Hepatocyte (in vitro differentiated cells): ENCODE data around the gene SLC22A14. TPM values are rescaled to one million over a fixed set of nuclear protein-coding genes. Genes with fewer than 3 reads are reported as not detected.
"Not testable (repeated sequence)": the region's sequence is repeated elsewhere in the genome, so short reads cannot be mapped to it uniquely, and the experiment has no call there.

Source experiments
- DNase-seq: peaks from one replicate; pipeline ENCODE4 v3.0.0-alpha.2; 2016; ENCODE audit warnings: low spot score
- H2AFZ ChIP-seq: fragments of 200-600 bp; sonication (generic); 2 replicates; pipeline ENCODE4 v1.6.0; 2016; ENCODE audit warnings: antibody characterized with exemption, mild to moderate bottlenecking
- H3K27ac ChIP-seq: fragments of 200-600 bp; sonication (generic); 2 replicates; pipeline ENCODE4 v1.5.1; 2016; ENCODE audit warnings: mild to moderate bottlenecking
- H3K27me3 ChIP-seq: fragments of 200-600 bp; sonication (generic); 2 replicates; pipeline ENCODE4 v1.6.1; 2016
- H3K36me3 ChIP-seq: fragments of 200-600 bp; sonication (generic); replicated peaks from 2 replicates; pipeline ENCODE4 v1.5.1; 2016; ENCODE audit warnings: low read depth; ENCODE audit not compliant: insufficient read depth
- H3K4me1 ChIP-seq: fragments of 200-600 bp; sonication (generic); 2 replicates; pipeline ENCODE4 v1.5.1; 2016; ENCODE audit warnings: mild to moderate bottlenecking, moderate library complexity; ENCODE audit not compliant: insufficient read depth
- H3K4me2 ChIP-seq: fragments of 200-600 bp; sonication (generic); 2 replicates; pipeline ENCODE4 v1.6.0; 2016
- H3K4me3 ChIP-seq: fragments of 200-600 bp; sonication (generic); 2 replicates; pipeline ENCODE4 v1.5.1; 2016; ENCODE audit warnings: mild to moderate bottlenecking
- H3K79me2 ChIP-seq: fragments of 200-600 bp; sonication (generic); 2 replicates; pipeline ENCODE4 v1.6.0; 2017; ENCODE audit warnings: mild to moderate bottlenecking
- H3K9me2 ChIP-seq: fragments of 200-600 bp; sonication (generic); replicated peaks from 2 replicates; pipeline ENCODE4 v1.6.0; 2017; ENCODE audit warnings: mild to moderate bottlenecking; ENCODE audit not compliant: insufficient read depth
- H3K9me3 ChIP-seq: fragments of 200-600 bp; sonication (generic); 2 replicates; pipeline ENCODE4 v1.5.1; 2016; ENCODE audit warnings: low read depth, mild to moderate bottlenecking
- H4K20me1 ChIP-seq: fragments of 200-600 bp; sonication (generic); 2 replicates; pipeline ENCODE4 v1.6.0; 2016; ENCODE audit warnings: mild to moderate bottlenecking; ENCODE audit not compliant: insufficient read depth, poor library complexity, severe bottlenecking
- CTCF ChIP-seq: fragments of 200-600 bp; sonication (generic); IDR thresholded peaks from 2 replicates; pipeline ENCODE4 v1.5.1; 2016; ENCODE audit warnings: antibody characterized with exemption, mild to moderate bottlenecking; ENCODE audit not compliant: poor library complexity
- EZH2 ChIP-seq: fragments of 200-600 bp; sonication (generic); IDR thresholded peaks from 2 replicates; pipeline ENCODE4 v1.6.1; 2016; ENCODE audit warnings: antibody characterized with exemption, mild to moderate bottlenecking, borderline replicate concordance
- EZH2phosphoT487 ChIP-seq: fragments of 200-600 bp; sonication (generic); IDR thresholded peaks from one replicate; pipeline ENCODE4 v1.6.1; 2018; ENCODE audit warnings: antibody characterized with exemption, mild to moderate bottlenecking, low read depth, moderate library complexity; ENCODE audit not compliant: unreplicated experiment, severe bottlenecking
- WGBS: methylation state at CpG from one replicate; pipeline ENCODE4 v1.1.6; 2016; ENCODE audit warnings: low lambda C conversion rate; ENCODE audit errors: missing lambda C conversion rate; 5-methylcytosine and 5-hydroxymethylcytosine counted together
- polyA plus RNA-seq: library from polyadenylated mRNA; unstranded; fragments of >200 nt; fragmentation: Nextera tagmentation; extraction: Ambion mirVana; gene quantifications from 2 replicates; pipeline ENCODE4 v1.2.1, GENCODE V29; 2016
- total RNA-seq: library from RNA; depleted of rRNA; stranded (reverse); fragments of >200 nt; gene quantifications from 2 replicates; pipeline ENCODE4 v1.2.3, GENCODE V29; 2014

SLC22A14 gene
- total and polyA plus RNA-seq, 2 experiments from 2014 or later: 0.57 to 0.64 TPM

DNA sequence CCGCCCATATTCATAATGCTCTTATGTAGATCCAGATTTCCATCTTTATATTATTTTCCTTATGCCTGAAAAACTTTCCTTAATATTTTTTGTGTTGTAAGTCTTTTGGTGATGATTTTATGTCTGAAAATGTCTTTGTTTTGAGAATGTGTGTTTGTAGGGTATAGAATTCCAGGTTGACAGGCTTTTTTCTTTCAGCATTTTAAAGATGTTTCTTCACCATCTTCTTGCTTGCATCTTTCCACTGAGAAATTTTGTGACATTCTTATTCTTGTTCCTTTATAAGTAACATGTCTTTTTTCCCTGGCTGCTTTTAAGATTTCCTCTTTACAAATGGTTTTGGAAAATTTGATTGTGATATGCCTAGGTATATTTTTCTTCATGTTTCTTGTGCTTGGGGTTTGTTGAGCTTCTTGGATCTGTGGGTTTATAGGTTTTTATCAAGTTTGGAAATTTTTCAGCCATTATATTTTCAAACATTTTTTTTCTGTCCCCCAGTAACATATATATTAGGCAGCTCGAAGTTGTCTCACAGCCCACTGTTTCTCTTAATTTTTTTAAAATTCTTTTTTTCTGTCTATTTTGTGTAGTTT, 43.6 kb upstream of the SLC22A14 start:
- WGBS: 94% methylated on average over 2 of the region's 2 CpGs
- H3K36me3 ChIP-seq: peaks cover 6% of the 10 kb centered on the region

GRCh38 chr3:38242812-38243211, 39.3 kb upstream of the SLC22A14 start:
- not testable (repeated sequence) for H3K9me2 ChIP-seq, H3K27ac ChIP-seq, H4K20me1 ChIP-seq, H3K4me3 ChIP-seq, H3K4me2 ChIP-seq, H3K9me3 ChIP-seq, H2AFZ ChIP-seq, H3K27me3 ChIP-seq, DNase-seq, H3K79me2 ChIP-seq, H3K36me3 ChIP-seq, H3K4me1 ChIP-seq
- WGBS: 98% methylated on average over 4 of the region's 4 CpGs

More for the DNA sequence above, 43.6 kb upstream of the SLC22A14 start:
- Histone ChIP-seq H3K27me3 (no peaks in the 10 kb centered on the region), H3K4me1 (no peaks in the 10 kb centered on the region), H2AFZ (no peak overlapping the region), H3K4me3 (no peak overlapping the region), H3K4me2 (no peak overlapping the region), H3K9me3 (peaks cover 8% of the 10 kb centered on the region), H3K27ac (no peak overlapping the region), H3K9me2 (no peaks in the 10 kb centered on the region), H4K20me1 (no peaks in the 10 kb centered on the region), H3K79me2 (no peaks in the 10 kb centered on the region)
- no peak for DNase-seq
- no peak for TF ChIP-seq EZH2phosphoT487
- no peak for TF ChIP-seq CTCF
- TF ChIP-seq EZH2: no peak

- no peak overlapping the region for H3K4me3 ChIP-seq
- no peaks in the 10 kb centered on the region for H4K20me1 ChIP-seq
- H2AFZ ChIP-seq: no peak overlapping the region
- TF ChIP-seq EZH2phosphoT487: no peak
- no peak for TF ChIP-seq EZH2
- no peak for TF ChIP-seq CTCF
- H3K4me2 ChIP-seq: no peak overlapping the region
- H3K9me3 ChIP-seq: no peaks in the 10 kb centered on the region
- DNase-seq: no peak
- H3K9me2 ChIP-seq: no peaks in the 10 kb centered on the region
- 91% methylated on average over 4 of the region's 4 CpGs for WGBS
- no peaks in the 10 kb centered on the region for H3K36me3 ChIP-seq
- H3K4me1 ChIP-seq: no peaks in the 10 kb centered on the region
- H3K27me3 ChIP-seq: no peaks in the 10 kb centered on the region
- no peak overlapping the region for H3K27ac ChIP-seq
- no peaks in the 10 kb centered on the region for H3K79me2 ChIP-seq
Measured at GRCh38 chr3:38245930-38246329, 36.2 kb upstream of the SLC22A14 start.

DNA sequence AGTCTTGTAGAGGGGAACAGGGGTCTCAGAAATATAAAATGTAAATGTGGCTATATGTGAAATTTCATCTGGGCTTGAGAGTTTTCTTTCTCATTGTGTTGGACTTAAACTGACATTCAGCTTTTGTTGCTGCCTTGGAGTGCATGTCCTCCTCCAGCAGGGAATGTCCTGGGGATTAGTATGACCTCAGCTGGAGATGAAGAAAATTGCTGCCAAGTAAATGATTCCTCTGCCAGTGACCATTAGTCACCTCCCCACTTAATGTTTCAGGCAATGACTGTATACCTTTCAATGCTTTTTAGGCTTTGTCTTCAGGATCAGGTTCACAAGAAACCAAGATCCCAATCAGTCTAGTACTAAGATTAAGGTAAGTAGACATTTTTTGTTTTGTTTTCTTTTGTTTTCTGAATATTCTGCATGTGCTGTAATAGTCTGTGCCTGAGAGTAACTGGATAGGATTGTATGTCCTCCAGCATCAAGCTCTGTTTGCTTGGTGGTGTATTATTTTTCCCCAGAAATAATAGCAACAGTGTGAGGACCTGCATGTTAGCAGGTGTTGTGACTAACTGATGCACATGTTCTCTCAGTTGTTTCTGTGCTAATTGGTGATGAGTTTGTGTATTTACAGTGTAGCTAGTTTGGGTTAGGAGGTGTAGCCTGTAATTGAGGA, 34.6 kb upstream of the SLC22A14 start:
- Histone ChIP-seq H3K4me1 (no peaks in the 10 kb centered on the region), H3K4me3 (no peak overlapping the region), H3K9me3 (no peaks in the 10 kb centered on the region), H3K79me2 (no peaks in the 10 kb centered on the region), H3K27me3 (no peaks in the 10 kb centered on the region), H3K4me2 (no peak overlapping the region), H4K20me1 (no peaks in the 10 kb centered on the region), H2AFZ (no peak overlapping the region), H3K36me3 (no peaks in the 10 kb centered on the region), H3K9me2 (no peaks in the 10 kb centered on the region), H3K27ac (no peak overlapping the region)
- DNase-seq: peak; percentile 26
- no peak for TF ChIP-seq EZH2
- TF ChIP-seq CTCF: peak; percentile 17
